Neutrophil (primary cell): ENCODE results near the gene LTN1.

Source experiments
- H3K27ac ChIP-seq: fragments of 200-600 bp; sonication (generic); 2 replicates; pipeline ENCODE4 v1.5.1; 2016; ENCODE audit warnings: mild to moderate bottlenecking, moderate library complexity
- H3K27me3 ChIP-seq: fragments of 200-600 bp; sonication (generic); 2 replicates; pipeline ENCODE4 v1.6.0; 2016; ENCODE audit warnings: mild to moderate bottlenecking
- H3K36me3 ChIP-seq: fragments of 200-600 bp; sonication (generic); 2 replicates; pipeline ENCODE4 v1.5.1; 2017
- H3K4me1 ChIP-seq, 2 experiments: fragments of 200-600 bp in 1 of 2; sonication (generic) in 1 of 2; 1 replicate in 1 of 2; 2 replicates in 1 of 2; pipeline versions ENCODE4 v1.5.1 to v1.6.1; 2013 to 2016; ENCODE audit warnings: low read depth in 1 of 2, low read length in 1 of 2, mild to moderate bottlenecking in 1 of 2, moderate library complexity in 1 of 2; ENCODE audit not compliant: control insufficient read depth in 1 of 2, insufficient read depth in 1 of 2
- H3K4me3 ChIP-seq, 2 experiments: fragments of 200-600 bp in 1 of 2; sonication (generic) in 1 of 2; 1 replicate in 1 of 2; 2 replicates in 1 of 2; pipeline ENCODE4 v1.5.1; 2013 to 2016; ENCODE audit warnings: low read depth in 1 of 2, low read length in 1 of 2, mild to moderate bottlenecking in 1 of 2, moderate library complexity in 1 of 2
- H3K9me3 ChIP-seq: fragments of 200-600 bp; sonication (generic); 2 replicates; pipeline ENCODE4 v1.5.1; 2016
- CTCF ChIP-seq: fragments of 200-600 bp; sonication (generic); IDR thresholded peaks from 2 replicates; pipeline ENCODE4 v1.5.1; 2016; ENCODE audit warnings: antibody characterized with exemption

LTN1 gene

GRCh38 chr21:28953247-28953646 is 39.4 kb downstream of the LTN1 start:
- no peaks in the 10 kb centered on the region for H3K4me1 ChIP-seq
- H3K4me3 ChIP-seq = no peak overlapping the region
- TF ChIP-seq CTCF = no peak
- H3K9me3 ChIP-seq = no peaks in the 10 kb centered on the region
- no peak overlapping the region for H3K27ac ChIP-seq
- H3K36me3 ChIP-seq = peaks cover 74% of the 10 kb centered on the region
- no peaks in the 10 kb centered on the region for H3K27me3 ChIP-seq

- Histone ChIP-seq H3K27me3 (no peaks in the 10 kb centered on the region), H3K4me1 (no peaks in the 10 kb centered on the region), H3K36me3 (peaks cover 68% of the 10 kb centered on the region), H3K4me3 (no peak overlapping the region), H3K27ac (no peak overlapping the region), H3K9me3 (no peaks in the 10 kb centered on the region)
- no peak for TF ChIP-seq CTCF
Measured at GRCh38 chr21:28952686-28953085, 40.0 kb downstream of the LTN1 start.

GRCh38 chr21:28949318-28949717 is 43.4 kb downstream of the LTN1 start:
- Histone ChIP-seq H3K4me3 (no peak overlapping the region), H3K27me3 (no peaks in the 10 kb centered on the region), H3K4me1 (peaks cover 0 to 2% of the 10 kb centered on the region in 2 experiments), H3K9me3 (no peaks in the 10 kb centered on the region), H3K27ac (no peak overlapping the region), H3K36me3 (peaks cover 85% of the 10 kb centered on the region)
- TF ChIP-seq CTCF = no peak

GRCh38 chr21:28944296-28944695 is 48.4 kb downstream of the LTN1 start:
- peaks cover 14 to 27% of the 10 kb centered on the region in 2 experiments for H3K4me1 ChIP-seq
- peak overlapping the region; percentile 28 for H3K27ac ChIP-seq
- H3K36me3 ChIP-seq = peaks cover 66% of the 10 kb centered on the region
- no peaks in the 10 kb centered on the region for H3K9me3 ChIP-seq
- no peak for TF ChIP-seq CTCF
- H3K27me3 ChIP-seq = no peaks in the 10 kb centered on the region
- H3K4me3 ChIP-seq = no peak overlapping the region

GRCh38 chr21:28943631-28944030 is 49.0 kb downstream of the LTN1 start:
- peaks cover 61% of the 10 kb centered on the region for H3K36me3 ChIP-seq

More at GRCh38 chr21:28943631-28944030, 49.0 kb downstream of the LTN1 start:
- H3K27me3 ChIP-seq = no peaks in the 10 kb centered on the region
- H3K4me1 ChIP-seq = peaks cover 20 to 34% of the 10 kb centered on the region in 2 experiments
- H3K27ac ChIP-seq = peak overlapping the region; percentile 28
- H3K9me3 ChIP-seq = no peaks in the 10 kb centered on the region
- no peak for TF ChIP-seq CTCF
- H3K4me3 ChIP-seq = no peak overlapping the region
